ENCODE measurements around the gene RAX.
"Not testable (repeated sequence)": the region's sequence is repeated elsewhere in the genome, so short reads cannot be mapped to it uniquely, and the experiment has no call there.

Gene RAX

GRCh38 chr18:59265974-59266369 is 7.3 kb downstream of the RAX start:
- no peak for DNase-seq
- Histone ChIP-seq H3K4me3 (no peak overlapping the region), H3K9me3 (no peaks in the 10 kb centered on the region), H3K36me3 (no peaks in the 10 kb centered on the region), H3K4me1 (peaks cover 0 to 29% (median 18%) of the 10 kb centered on the region in 4 donors), H3K27me3 (peaks cover 0 to 82% of the 10 kb centered on the region in 2 donors), H3K27ac (no peak overlapping the region)
- TF ChIP-seq, protein P1, sequence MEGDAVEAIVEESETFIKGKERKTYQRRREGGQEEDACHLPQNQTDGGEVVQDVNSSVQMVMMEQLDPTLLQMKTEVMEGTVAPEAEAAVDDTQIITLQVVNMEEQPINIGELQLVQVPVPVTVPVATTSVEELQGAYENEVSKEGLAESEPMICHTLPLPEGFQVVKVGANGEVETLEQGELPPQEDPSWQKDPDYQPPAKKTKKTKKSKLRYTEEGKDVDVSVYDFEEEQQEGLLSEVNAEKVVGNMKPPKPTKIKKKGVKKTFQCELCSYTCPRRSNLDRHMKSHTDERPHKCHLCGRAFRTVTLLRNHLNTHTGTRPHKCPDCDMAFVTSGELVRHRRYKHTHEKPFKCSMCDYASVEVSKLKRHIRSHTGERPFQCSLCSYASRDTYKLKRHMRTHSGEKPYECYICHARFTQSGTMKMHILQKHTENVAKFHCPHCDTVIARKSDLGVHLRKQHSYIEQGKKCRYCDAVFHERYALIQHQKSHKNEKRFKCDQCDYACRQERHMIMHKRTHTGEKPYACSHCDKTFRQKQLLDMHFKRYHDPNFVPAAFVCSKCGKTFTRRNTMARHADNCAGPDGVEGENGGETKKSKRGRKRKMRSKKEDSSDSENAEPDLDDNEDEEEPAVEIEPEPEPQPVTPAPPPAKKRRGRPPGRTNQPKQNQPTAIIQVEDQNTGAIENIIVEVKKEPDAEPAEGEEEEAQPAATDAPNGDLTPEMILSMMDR (IDR thresholded peaks at IDR 0.05) = no peak
- intact Hi-C loops (cut with DNase I; ENCODE audit: low total_unique reads) = no loop called here

DNA sequence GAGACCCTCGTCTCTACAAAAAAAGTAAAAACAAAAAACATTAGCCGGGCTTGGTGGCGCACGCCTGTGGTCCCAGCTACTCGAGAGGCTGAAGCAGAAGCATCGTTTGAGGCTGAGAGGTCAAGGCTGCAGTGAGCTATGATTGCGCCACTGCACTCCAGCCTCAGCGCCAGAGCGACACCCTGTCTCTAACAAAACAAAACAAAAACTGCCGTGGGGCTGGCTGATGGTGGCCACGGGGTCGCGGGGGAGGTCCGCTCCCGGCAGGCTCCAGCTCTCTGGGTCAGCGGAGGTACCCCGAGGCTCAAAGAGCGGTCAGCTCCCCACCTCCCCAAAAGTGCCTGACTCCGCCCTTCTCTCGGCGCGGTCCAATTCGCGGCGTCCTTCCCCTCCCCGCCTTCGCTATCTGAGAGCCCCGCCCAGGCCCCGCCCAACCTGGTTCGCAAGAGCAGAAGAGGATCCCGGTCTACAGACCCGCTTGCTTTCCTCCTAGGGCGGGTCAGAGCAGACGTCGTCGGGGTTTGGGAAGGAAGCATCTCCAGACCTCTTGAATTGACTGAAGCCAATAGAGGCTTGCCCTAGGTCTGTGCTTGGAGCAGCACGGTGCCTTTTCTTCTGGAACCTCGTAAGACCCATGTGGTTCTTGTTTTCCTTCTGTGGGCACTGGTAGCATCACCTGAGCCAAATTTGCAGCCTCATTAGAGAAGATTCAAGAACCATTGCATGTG is 7.8 kb downstream of the RAX start:
- Histone ChIP-seq H3K36me3 (no peaks in the 10 kb centered on the region), H3K9me3 (no peaks in the 10 kb centered on the region), H3K27ac (no peak overlapping the region), H3K27me3 (peaks cover 0 to 77% of the 10 kb centered on the region in 2 donors), H3K4me1 (peaks cover 0 to 29% (median 18%) of the 10 kb centered on the region in 4 donors), H3K4me3 (peak overlapping the region in 1 of 2 donors; percentile 13)
- TF ChIP-seq, protein P1 (IDR thresholded peaks at IDR 0.05) = no peak
- DNase-seq = no peak
- intact Hi-C loops (cut with DNase I; ENCODE audit: low total_unique reads) = no loop called here

- H3K27me3 ChIP-seq = peaks cover 0 to 70% of the 10 kb centered on the region in 2 donors
- TF ChIP-seq, protein P1 (IDR thresholded peaks at IDR 0.05) = no peak
- no peak overlapping the region for H3K4me3 ChIP-seq
Observed at GRCh38 chr18:59264651-59265245, 8.5 kb downstream of the RAX start.

DNA sequence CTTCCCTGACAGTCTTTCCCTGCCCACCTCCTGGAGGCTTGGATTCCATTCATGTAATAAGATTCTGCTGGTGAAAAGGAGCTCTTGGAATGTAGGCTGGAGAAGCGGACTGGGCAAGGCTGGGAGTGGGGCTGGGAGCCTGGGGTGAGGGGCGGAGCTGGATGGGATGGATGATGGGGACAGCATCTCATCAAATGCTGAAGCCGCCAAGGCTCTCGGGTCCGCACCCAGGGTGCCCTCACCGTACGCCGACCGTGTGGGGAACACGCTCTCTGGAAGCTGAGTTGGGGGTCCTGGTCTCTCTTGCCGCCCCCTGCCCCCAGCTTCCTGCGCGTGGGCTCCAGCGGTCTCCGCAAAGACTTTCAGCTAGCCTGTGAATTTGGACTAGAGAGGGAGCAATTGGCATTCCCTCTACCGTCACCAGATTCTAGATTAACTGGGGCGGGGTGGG is 9.1 kb downstream of the RAX start:
- TF ChIP-seq, protein P1 (IDR thresholded peaks at IDR 0.05) = no peak

More at GRCh38 chr18:59264651-59265245, 8.5 kb downstream of the RAX start:
- H3K4me1 ChIP-seq = peaks cover 0 to 29% (median 18%) of the 10 kb centered on the region in 4 donors
- DNase-seq = no peak
- no peak overlapping the region for H3K27ac ChIP-seq
- intact Hi-C loops (cut with DNase I; ENCODE audit: low total_unique reads) = no loop called here
- no peaks in the 10 kb centered on the region for H3K36me3 ChIP-seq
- H3K9me3 ChIP-seq = no peaks in the 10 kb centered on the region

GRCh38 chr18:59263661-59264060 is 9.6 kb downstream of the RAX start:
- TF ChIP-seq, protein P1 (IDR thresholded peaks at IDR 0.05) = no peak
- intact Hi-C loops (cut with DNase I; ENCODE audit: low total_unique reads) = no loop called here
- Histone ChIP-seq H3K27me3 (peaks cover 0 to 60% of the 10 kb centered on the region in 2 donors), H3K9me3 (no peaks in the 10 kb centered on the region), H3K4me3 (no peak overlapping the region), H3K4me1 (peaks cover 0 to 25% (median 13%) of the 10 kb centered on the region in 4 donors), H3K36me3 (no peaks in the 10 kb centered on the region), H3K27ac (no peak overlapping the region)
- no peak for DNase-seq

More for the DNA sequence above, 9.1 kb downstream of the RAX start:
- Histone ChIP-seq H3K27ac (no peak overlapping the region), H3K4me3 (no peak overlapping the region), H3K4me1 (peaks cover 0 to 29% (median 17%) of the 10 kb centered on the region in 4 donors), H3K27me3 (peaks cover 0 to 65% of the 10 kb centered on the region in 2 donors), H3K9me3 (no peaks in the 10 kb centered on the region), H3K36me3 (no peaks in the 10 kb centered on the region)
- intact Hi-C loops (cut with DNase I; ENCODE audit: low total_unique reads) = no loop called here
- DNase-seq = no peak

DNA sequence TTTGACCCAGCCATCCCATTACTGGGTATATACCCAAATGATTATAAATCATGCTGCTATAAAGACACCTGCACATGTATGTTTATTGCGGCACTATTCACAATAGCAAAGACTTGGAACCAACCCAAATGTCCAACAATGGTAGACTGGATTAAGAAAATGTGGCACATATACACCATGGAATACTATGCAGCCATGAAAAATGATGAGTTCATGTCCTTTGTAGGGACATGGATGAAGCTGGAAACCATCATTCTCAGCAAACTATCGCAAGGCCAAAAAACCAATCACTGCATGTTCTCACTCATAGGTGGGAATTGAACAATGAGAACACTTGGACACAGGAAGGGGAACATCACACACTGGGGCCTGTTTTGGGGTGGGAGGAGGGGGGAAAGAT is 11.0 kb downstream of the RAX start:
- DNase-seq; H3K4me3 ChIP-seq; H3K36me3 ChIP-seq; intact Hi-C loops (cut with DNase I; ENCODE audit: low total_unique reads); H3K27ac ChIP-seq; H3K9me3 ChIP-seq: not testable (repeated sequence)
- Histone ChIP-seq H3K27me3 (peaks cover 0 to 46% of the 10 kb centered on the region in 2 donors), H3K4me1 (peaks cover 0 to 11% (median 3%) of the 10 kb centered on the region in 4 donors)

GRCh38 chr18:59261842-59262241 is 11.4 kb downstream of the RAX start:
- DNase-seq; H3K4me3 ChIP-seq; H3K27ac ChIP-seq; H3K36me3 ChIP-seq; intact Hi-C loops (cut with DNase I; ENCODE audit: low total_unique reads); H3K9me3 ChIP-seq: not testable (repeated sequence)
- H3K27me3 ChIP-seq = peaks cover 0 to 44% of the 10 kb centered on the region in 2 donors
- H3K4me1 ChIP-seq = peaks cover 0 to 11% (median 3%) of the 10 kb centered on the region in 4 donors

DNA sequence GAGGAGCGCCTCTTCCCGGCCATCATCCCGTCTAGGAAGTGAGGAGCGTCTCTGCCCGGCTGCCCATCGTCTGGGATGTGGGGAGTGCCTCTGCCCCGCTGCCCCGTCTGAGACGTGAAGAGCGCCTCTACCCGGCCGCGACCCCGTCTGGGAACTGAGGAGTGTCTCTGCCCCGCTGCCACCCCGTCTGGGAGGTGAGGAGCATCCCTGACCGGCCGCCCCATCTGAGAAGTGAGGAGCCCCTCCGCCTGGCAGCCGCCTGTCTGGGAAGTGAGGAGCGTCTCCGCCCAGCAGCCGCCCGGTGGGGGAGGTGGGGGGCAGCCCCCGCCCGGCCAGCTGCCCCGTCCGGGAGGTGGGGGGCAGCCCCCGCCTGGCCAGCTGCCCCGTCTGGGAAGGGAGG is 17.8 kb downstream of the RAX start:
- H3K9me3 ChIP-seq; H3K27me3 ChIP-seq; H3K27ac ChIP-seq; DNase-seq; intact Hi-C loops (cut with DNase I; ENCODE audit: low total_unique reads); H3K4me3 ChIP-seq; H3K4me1 ChIP-seq; H3K36me3 ChIP-seq: not testable (repeated sequence)
